ENCODE results near the gene ABHD8. TPM values are rescaled to one million over a fixed set of nuclear protein-coding genes. Genes with fewer than 3 reads are reported as not detected.

ABHD8 gene
- total and polyA plus RNA-seq, 3 donors from 2014 or later = 27.1 to 70.7 (median 49.1) TPM

- 83 to 91% methylated on average over 7 to 28 of the region's 28 CpGs for WGBS, 2 donors
- no peak overlapping the region for H3K27ac ChIP-seq
- no peaks in the 10 kb centered on the region for H3K27me3 ChIP-seq
- H3K36me3 ChIP-seq (ENCODE audit: low read depth, missing control alignments) = no peaks in the 10 kb centered on the region
- peaks cover 30% of the 10 kb centered on the region for H3K4me1 ChIP-seq
- TF ChIP-seq POLR2A (IDR thresholded peaks at IDR 0.05) (no peak), CTCF (IDR thresholded peaks at IDR 0.05) (no peak)
- intact Hi-C loops (cut with DNase I; ENCODE audit: low total_unique reads) = no loop called here
- no peak for DNase-seq
- no peaks in the 10 kb centered on the region for H3K9me3 ChIP-seq
- no peak overlapping the region for H3K4me3 ChIP-seq
Measured at GRCh38 chr19:17324357-17325114, 21.3 kb upstream of the ABHD8 start.

DNA sequence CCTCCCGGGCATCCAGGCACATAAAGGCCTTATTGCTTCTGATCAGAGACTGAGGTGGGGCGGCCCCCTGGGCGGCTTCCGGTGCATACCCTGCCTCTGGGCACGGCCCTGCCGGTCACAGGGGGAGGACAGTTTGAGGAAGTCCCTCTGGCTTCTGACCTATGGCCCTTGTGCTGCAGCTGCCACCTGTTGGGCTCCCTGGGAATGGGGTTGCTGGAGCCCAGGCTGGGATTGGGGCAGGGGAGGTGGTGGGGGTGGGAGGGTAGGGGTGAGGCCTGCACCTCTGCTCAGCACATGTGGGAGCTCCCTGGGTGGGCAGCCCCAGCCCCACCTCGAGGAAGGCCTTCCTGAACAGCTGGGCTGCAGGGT is 20.7 kb upstream of the ABHD8 start:
- no peaks in the 10 kb centered on the region for H3K36me3 ChIP-seq (ENCODE audit: low read depth, missing control alignments)
- no peak overlapping the region for H3K27ac ChIP-seq
- no peaks in the 10 kb centered on the region for H3K9me3 ChIP-seq
- DNase-seq = no peak
- peaks cover 30% of the 10 kb centered on the region for H3K4me1 ChIP-seq
- intact Hi-C loops (cut with DNase I; ENCODE audit: low total_unique reads) = no loop called here
- TF ChIP-seq CTCF (IDR thresholded peaks at IDR 0.05) = no peak
- TF ChIP-seq POLR2A (IDR thresholded peaks at IDR 0.05) = no peak
- 43 to 69% methylated on average over 4 to 6 of the region's 7 CpGs for WGBS, 2 donors
- no peak overlapping the region for H3K4me3 ChIP-seq
- H3K27me3 ChIP-seq = no peaks in the 10 kb centered on the region

- DNase-seq = no peak
- H3K27ac ChIP-seq = no peak overlapping the region
- H3K4me1 ChIP-seq = peaks cover 30% of the 10 kb centered on the region
- no peak for TF ChIP-seq CTCF (IDR thresholded peaks at IDR 0.05)
- no peak for TF ChIP-seq POLR2A (IDR thresholded peaks at IDR 0.05)
- H3K27me3 ChIP-seq = no peaks in the 10 kb centered on the region
- H3K4me3 ChIP-seq = no peak overlapping the region
- no peaks in the 10 kb centered on the region for H3K36me3 ChIP-seq (ENCODE audit: low read depth, missing control alignments)
- WGBS, 2 donors = 28 to 52% methylated on average over 28 to 46 of the region's 56 CpGs
- intact Hi-C loops (cut with DNase I; ENCODE audit: low total_unique reads) = no loop called here
- no peaks in the 10 kb centered on the region for H3K9me3 ChIP-seq
Measured at GRCh38 chr19:17323300-17323963, 20.2 kb upstream of the ABHD8 start.

GRCh38 chr19:17322854-17323253 is 19.6 kb upstream of the ABHD8 start:
- peaks cover 25% of the 10 kb centered on the region for H3K4me1 ChIP-seq
- H3K27me3 ChIP-seq = no peaks in the 10 kb centered on the region
- WGBS, 2 donors = 65 to 72% methylated on average over 4 to 10 of the region's 10 CpGs
- no peaks in the 10 kb centered on the region for H3K9me3 ChIP-seq
- H3K27ac ChIP-seq = no peak overlapping the region
- no peak overlapping the region for H3K4me3 ChIP-seq
- no peaks in the 10 kb centered on the region for H3K36me3 ChIP-seq (ENCODE audit: low read depth, missing control alignments)
- DNase-seq = no peak
- intact Hi-C loops (cut with DNase I; ENCODE audit: low total_unique reads) = no loop called here
- TF ChIP-seq POLR2A (IDR thresholded peaks at IDR 0.05) (no peak), CTCF (IDR thresholded peaks at IDR 0.05) (no peak)

Data from testis (tissue), 3 donors.